PFSK-1 (cell line): ENCODE measurements around the gene C2orf76. TPM values are rescaled to one million over a fixed set of nuclear protein-coding genes. Genes with fewer than 3 reads are reported as not detected.

Experiments used
- FOXP2 ChIP-seq: optimal IDR thresholded peaks from 2 replicates; pipeline ENCODE3; 2011; ENCODE audit warnings: borderline replicate concordance, control low read depth, inconsistent platforms; ENCODE audit not compliant: insufficient read depth; ENCODE audit errors: extremely low read length, extremely low read depth
- POLR2AphosphoS5 ChIP-seq: IDR thresholded peaks from 2 replicates; pipeline ENCODE4 v1.6.1; 2012; ENCODE audit warnings: low read depth, mild to moderate bottlenecking, control low read depth, low read length, moderate library complexity
- REST ChIP-seq, 2 experiments: IDR thresholded peaks; 2 replicates each; pipeline versions ENCODE4 v1.6.1 to v1.8.0; 2011 to 2012; ENCODE audit warnings: low read depth in 2 of 2, low read length in 2 of 2, control low read depth in 1 of 2, inconsistent platforms in 1 of 2, mild to moderate bottlenecking in 1 of 2, moderate library complexity in 1 of 2; ENCODE audit not compliant: insufficient read depth in 1 of 2
- SIN3A ChIP-seq: IDR thresholded peaks from 2 replicates; pipeline ENCODE4 v1.6.1; 2012; ENCODE audit warnings: mild to moderate bottlenecking, low read length, moderate library complexity, borderline replicate concordance; ENCODE audit not compliant: insufficient read depth
- TAF1 ChIP-seq: IDR thresholded peaks from 2 replicates; pipeline ENCODE4 v1.6.1; 2012; ENCODE audit warnings: low read length, control low read depth, borderline replicate concordance; ENCODE audit not compliant: insufficient read depth
- polyA plus RNA-seq: library from polyadenylated mRNA; unstranded; fragments of >200 nt; gene quantifications from one replicate; pipeline ENCODE4 v1.2.1, GENCODE V29; 2012; ENCODE audit warnings: low read depth, missing spikeins; ENCODE audit not compliant: insufficient read length

Gene C2orf76
- 4.6 TPM for polyA plus RNA-seq

DNA sequence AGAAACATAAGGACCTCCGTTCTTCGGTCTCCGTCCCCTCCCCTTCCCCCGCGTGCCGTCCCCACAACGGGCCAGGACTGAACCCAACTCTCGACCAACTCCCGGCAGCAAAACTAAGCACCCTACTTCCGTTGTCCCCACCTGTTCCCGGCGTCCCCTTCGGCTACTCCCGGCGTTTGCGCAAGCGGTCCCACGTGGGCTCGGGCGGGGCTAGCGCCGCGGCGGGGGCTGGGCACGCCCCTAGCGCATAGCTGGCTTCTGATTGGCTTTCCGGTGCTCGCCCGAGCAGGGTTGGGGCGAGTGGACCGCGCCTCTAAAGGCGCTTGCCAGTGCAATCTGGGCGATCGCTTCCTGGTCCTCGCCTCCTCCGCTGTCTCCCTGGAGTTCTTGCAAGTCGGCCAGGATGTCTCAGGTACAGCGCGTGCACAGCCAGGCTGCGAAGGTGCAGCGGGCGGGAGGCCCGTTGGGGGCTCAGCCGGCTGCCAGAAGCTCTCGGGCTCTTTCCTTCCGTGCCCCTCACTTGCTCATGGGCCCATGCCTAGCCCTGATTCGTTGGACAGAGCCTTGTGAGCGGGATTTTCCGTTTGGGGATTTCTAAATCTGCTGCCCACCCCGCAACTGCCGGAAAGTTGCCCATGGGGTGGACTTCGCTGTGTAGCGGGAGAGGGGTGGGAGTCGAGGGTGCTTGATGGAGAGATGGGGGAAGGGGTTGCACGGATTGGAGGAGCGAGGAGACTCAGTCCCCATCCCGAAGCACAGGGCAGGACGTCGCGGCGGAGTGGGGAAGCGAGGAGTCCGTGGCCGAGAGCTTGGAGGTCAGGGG lies at the start of gene C2orf76, which contains the start of gene DBI:
Gene C2orf76 (minus strand): TSS at position 186 of the 823 bp plus-strand sequence. CDS start 26,875 bp downstream, outside the sequence.
Gene DBI (plus strand): TSS at position 329 of the 823 bp plus-strand sequence. CDS start 75 bp downstream, at position 404.
- peak; percentile 73 for TF ChIP-seq FOXP2
- 0 out of 2 replicates have a peak, but pooled peaks have one; percentile 36 for TF ChIP-seq SIN3A
- peak; percentile 72; the same call in 1 of the 2 replicates for TF ChIP-seq TAF1
- TF ChIP-seq POLR2AphosphoS5, result peak; percentile 90
- no peak; a peak in 1 of 4 replicates for TF ChIP-seq REST (IDR thresholded peaks at IDR 0.05; ENCODE audit: insufficient read depth in 1 of 2, low read depth in 2 of 2, low read length in 2 of 2)

GRCh38 chr2:119415630-119416029 lies 49.0 kb upstream of the C2orf76 start:
- no peak for TF ChIP-seq TAF1
- TF ChIP-seq SIN3A, result no peak
- TF ChIP-seq FOXP2, result no peak
- no peak for TF ChIP-seq POLR2AphosphoS5
- no peak for TF ChIP-seq REST (IDR thresholded peaks at IDR 0.05; ENCODE audit: insufficient read depth in 1 of 2, low read depth in 2 of 2, low read length in 2 of 2)

DNA sequence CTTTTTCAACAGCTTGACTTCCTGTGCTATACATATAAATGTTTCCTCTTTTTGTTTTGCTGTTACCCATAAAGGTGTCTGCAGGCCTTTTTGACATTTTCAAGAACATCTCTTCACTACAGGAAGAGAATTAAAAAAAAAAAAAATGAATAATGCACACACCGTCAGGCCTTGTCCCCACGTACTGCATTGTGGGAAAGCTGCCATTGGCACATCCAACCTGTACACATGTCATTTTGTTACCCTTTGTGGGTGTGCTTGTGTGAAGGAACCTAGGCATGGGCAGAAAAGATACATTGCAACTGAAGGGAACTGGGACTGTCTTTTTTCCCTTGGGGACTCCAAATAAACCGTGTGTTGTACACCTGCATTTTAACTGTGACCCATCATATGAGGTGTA lies 48.3 kb upstream of the C2orf76 start:
- no peak for TF ChIP-seq POLR2AphosphoS5
- TF ChIP-seq FOXP2, result no peak
- TF ChIP-seq SIN3A, result no peak
- TF ChIP-seq REST (IDR thresholded peaks at IDR 0.05; ENCODE audit: insufficient read depth in 1 of 2, low read depth in 2 of 2, low read length in 2 of 2), result no peak
- no peak for TF ChIP-seq TAF1

GRCh38 chr2:119409506-119409905 lies 42.9 kb upstream of the C2orf76 start:
- TF ChIP-seq TAF1 (no peak), SIN3A (no peak), FOXP2 (no peak), REST (IDR thresholded peaks at IDR 0.05; ENCODE audit: insufficient read depth in 1 of 2, low read depth in 2 of 2, low read length in 2 of 2) (no peak), POLR2AphosphoS5 (no peak)
